ENCODE data around the gene ZFYVE28.

DNA sequence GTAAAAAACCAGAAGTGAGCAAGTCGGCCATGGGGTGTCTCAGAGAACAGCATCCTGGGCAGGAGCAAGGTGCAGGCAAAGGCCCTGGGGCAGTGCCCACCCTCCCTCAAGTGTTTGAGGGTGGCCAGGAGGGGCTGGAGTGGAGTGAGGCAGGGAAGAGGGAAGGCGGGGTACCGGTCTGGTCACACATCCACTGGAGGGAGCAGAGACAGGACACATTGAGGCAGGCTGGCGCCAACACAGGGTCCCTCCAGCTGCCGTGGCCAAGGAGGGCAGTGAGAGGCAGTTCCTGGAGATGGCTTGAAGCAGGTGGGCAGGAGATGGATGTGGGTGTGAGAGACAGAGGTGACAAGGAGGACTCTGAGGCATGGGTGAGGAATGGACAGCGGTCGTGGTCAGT lies 30.1 kb upstream of the ZFYVE28 start:
- TF ChIP-seq EZH2 (IDR thresholded peaks at IDR 0.05; ENCODE audit: borderline replicate concordance, low read length) (no peak), CTCF (conservative IDR thresholded peaks at IDR 0.05 in 1 of 2, IDR thresholded peaks at IDR 0.05 in 1 of 2; ENCODE audit: extremely low read depth in 1 of 2, insufficient read depth in 1 of 2, low read depth in 1 of 2, low read length in 2 of 2) (no peak)

Measured in mammary epithelial cell (primary cell).